Naive thymus-derived CD4-positive, alpha-beta T cell (primary cell): Measurements from ENCODE around the gene ACACA. TPM values are rescaled to one million over a fixed set of nuclear protein-coding genes. Genes with fewer than 3 reads are reported as not detected.

Source experiments
- ATAC-seq: fragments of 150-1000 bp; cut with Tn5 transposase; 2 replicates; pipeline ENCODE4 v1.10.0; 2021; ENCODE audit warnings: mild to moderate bottlenecking, moderate library complexity
- CTCF ChIA-PET: fragments of 350-600 bp; sonication (Branson Sonifier 250); formaldehyde crosslinking; loops from one replicate; lab custom pipeline; 2021; ENCODE audit warnings: antibody characterized with exemption; lab: Charles Lee
- POLR2A ChIA-PET: fragments of 350-600 bp; sonication (Branson Sonifier 250); formaldehyde crosslinking; loops from one replicate; lab custom pipeline; 2021; ENCODE audit warnings: antibody characterized with exemption, inconsistent platforms; lab: Charles Lee
- DNase-seq, 9 donors: peaks; one replicate each; pipeline versions ENCODE4 v3.0.0 to v3.0.0-alpha.2; 2020 to 2022; ENCODE audit warnings: mixed read lengths in 1 of 9
- H3K27ac ChIP-seq: one replicate; pipeline ENCODE4 v1.7.0; 2013; ENCODE audit warnings: mild to moderate bottlenecking, low read depth, low read length, moderate library complexity
- H3K27me3 ChIP-seq, 2 donors: one replicate each; pipeline ENCODE4 v1.7.0; 2013; ENCODE audit warnings: low read length in 2 of 2, mild to moderate bottlenecking in 2 of 2, moderate library complexity in 2 of 2; ENCODE audit not compliant: control insufficient read depth in 2 of 2, insufficient read depth in 2 of 2
- H3K36me3 ChIP-seq, 3 experiments: 1 replicate in 2 of 3; 2 replicates in 1 of 3; pipeline ENCODE4 v1.7.0; 2013; ENCODE audit warnings: low read length in 3 of 3, mild to moderate bottlenecking in 3 of 3, moderate library complexity in 1 of 3; ENCODE audit not compliant: insufficient read depth in 3 of 3, control insufficient read depth in 2 of 3
- H3K4me1 ChIP-seq, 2 donors: one replicate each; pipeline ENCODE4 v1.7.0; 2013; ENCODE audit warnings: low read length in 2 of 2, mild to moderate bottlenecking in 2 of 2, moderate library complexity in 1 of 2; ENCODE audit not compliant: control insufficient read depth in 2 of 2, insufficient read depth in 2 of 2
- H3K4me3 ChIP-seq: 2 replicates; pipeline ENCODE4 v1.7.0; 2013; ENCODE audit warnings: mild to moderate bottlenecking, low read length
- H3K9me3 ChIP-seq, 3 experiments: 1 replicate in 2 of 3; 2 replicates in 1 of 3; pipeline ENCODE4 v1.7.0; 2013; ENCODE audit warnings: low read length in 3 of 3; ENCODE audit not compliant: control insufficient read depth in 2 of 3
- H3K27ac Mint-ChIP-seq, 9 donors: one replicate each; pipeline ENCODE4 v1.8.0; 2020 to 2022; ENCODE audit warnings: mixed read lengths in 9 of 9, mild to moderate bottlenecking in 8 of 9, moderate library complexity in 5 of 9, inconsistent platforms in 2 of 9
- H3K27me3 Mint-ChIP-seq, 5 donors: one replicate each; pipeline ENCODE4 v1.8.0; 2021 to 2022; ENCODE audit warnings: mixed read lengths in 5 of 5, mild to moderate bottlenecking in 1 of 5
- H3K36me3 Mint-ChIP-seq, 5 donors: one replicate each; pipeline ENCODE4 v1.8.0; 2020 to 2022; ENCODE audit warnings: mixed read lengths in 5 of 5, mild to moderate bottlenecking in 3 of 5, inconsistent platforms in 1 of 5
- H3K4me1 Mint-ChIP-seq, 7 donors: one replicate each; pipeline ENCODE4 v1.8.0; 2020 to 2022; ENCODE audit warnings: mixed read lengths in 7 of 7, mild to moderate bottlenecking in 3 of 7, inconsistent platforms in 1 of 7
- H3K4me3 Mint-ChIP-seq, 10 donors: one replicate each; pipeline ENCODE4 v1.8.0; 2020 to 2022; ENCODE audit warnings: mild to moderate bottlenecking in 10 of 10, mixed read lengths in 10 of 10, moderate library complexity in 6 of 10, inconsistent platforms in 2 of 10
- H3K9me3 Mint-ChIP-seq, 11 donors: one replicate each; pipeline ENCODE4 v1.8.0; 2020 to 2022; ENCODE audit warnings: mixed read lengths in 11 of 11, mild to moderate bottlenecking in 4 of 11, inconsistent platforms in 1 of 11, moderate library complexity in 1 of 11
- intact Hi-C, 2 donors: fragments of 100-400 bp; cut with micrococcal nuclease; formaldehyde crosslinking; loops; one replicate each; pipeline ENCODE4 v1.15.1; 2023
- polyA plus RNA-seq, 2 donors: library from polyadenylated mRNA; unstranded; fragments of 300-500 nt; fragmentation: Illumina TruSeq; gene quantifications; one replicate each; pipeline ENCODE4 v1.2.3, GENCODE V29; 2021
- total RNA-seq, 6 experiments: library from RNA in 5 of 6; stranded (reverse) in 5 of 6; gene quantifications; 1 replicate in 5 of 6; 2 replicates in 1 of 6; pipeline ENCODE4 v1.2.3 and lab custom pipeline; 2021 to 2026

ACACA gene
- total and polyA plus RNA-seq, 7 experiments from 2014 or later = 6.1 to 47.0 (median 14.5) TPM

GRCh38 chr17:37180376-37180775 lies 226.3 kb downstream of the ACACA start:
- Mint-ChIP-seq H3K4me3 (no peak overlapping the region), H3K27me3 (no peaks in the 10 kb centered on the region), H3K4me1 (no peaks in the 10 kb centered on the region), H3K9me3 (no peaks in the 10 kb centered on the region), H3K27ac (no peak overlapping the region), H3K36me3 (peaks cover 10 to 60% (median 33%) of the 10 kb centered on the region in 5 donors)
- DNase-seq (no peak), ATAC-seq (no peak)
- ChIA-PET POLR2A (no interaction called here), CTCF (no interaction called here)
- Histone ChIP-seq H3K36me3 (peaks cover 0 to 10% (median 0%) of the 10 kb centered on the region in 3 experiments), H3K4me1 (no peaks in the 10 kb centered on the region), H3K9me3 (no peaks in the 10 kb centered on the region), H3K4me3 (no peak overlapping the region), H3K27ac (no peak overlapping the region), H3K27me3 (no peaks in the 10 kb centered on the region)
- intact Hi-C loops = no loop called here

- ATAC-seq = no peak
- H3K27me3 Mint-ChIP-seq = no peaks in the 10 kb centered on the region
- peaks cover 0 to 10% (median 0%) of the 10 kb centered on the region in 3 experiments for H3K36me3 ChIP-seq
- no peak overlapping the region for H3K4me3 ChIP-seq
- ChIA-PET POLR2A (no interaction called here), CTCF (no interaction called here)
- peaks cover 10 to 64% (median 33%) of the 10 kb centered on the region in 5 donors for H3K36me3 Mint-ChIP-seq
- intact Hi-C loops = no loop called here
- no peak overlapping the region for H3K27ac ChIP-seq
- no peaks in the 10 kb centered on the region for H3K9me3 Mint-ChIP-seq
- H3K4me3 Mint-ChIP-seq = no peak overlapping the region
- DNase-seq = no peak
- H3K4me1 ChIP-seq = no peaks in the 10 kb centered on the region
- H3K27ac Mint-ChIP-seq = no peak overlapping the region
- no peaks in the 10 kb centered on the region for H3K27me3 ChIP-seq
- no peaks in the 10 kb centered on the region for H3K4me1 Mint-ChIP-seq
- H3K9me3 ChIP-seq = no peaks in the 10 kb centered on the region
These were observed 226.7 kb downstream of the ACACA start for GRCh38 chr17:37179893-37180292.

- no peaks in the 10 kb centered on the region for H3K4me1 Mint-ChIP-seq
- Histone ChIP-seq H3K36me3 (peaks cover 0 to 10% (median 0%) of the 10 kb centered on the region in 3 experiments), H3K4me3 (no peak overlapping the region), H3K27ac (no peak overlapping the region), H3K4me1 (no peaks in the 10 kb centered on the region), H3K27me3 (no peaks in the 10 kb centered on the region), H3K9me3 (no peaks in the 10 kb centered on the region)
- no peak overlapping the region for H3K27ac Mint-ChIP-seq
- intact Hi-C loops = no loop called here
- CTCF ChIA-PET = no interaction called here
- no peaks in the 10 kb centered on the region for H3K27me3 Mint-ChIP-seq
- ATAC-seq = no peak
- no peak for DNase-seq
- no peak overlapping the region for H3K4me3 Mint-ChIP-seq
- POLR2A ChIA-PET = interaction anchor here (0.6 kb wide), 1 partner anchor 395 kb away, joined by 4 read pairs; no protein-coding TSS in a partner anchor
- no peaks in the 10 kb centered on the region for H3K9me3 Mint-ChIP-seq
- peaks cover 8 to 60% (median 28%) of the 10 kb centered on the region in 5 donors for H3K36me3 Mint-ChIP-seq
These were observed 229.3 kb downstream of the ACACA start for GRCh38 chr17:37177254-37177870.

- Mint-ChIP-seq H3K27me3 (no peaks in the 10 kb centered on the region), H3K27ac (no peak overlapping the region), H3K4me3 (no peak overlapping the region), H3K9me3 (no peaks in the 10 kb centered on the region), H3K36me3 (peaks cover 8 to 63% (median 28%) of the 10 kb centered on the region in 5 donors), H3K4me1 (peaks cover 0 to 1% (median 0%) of the 10 kb centered on the region in 7 donors)
- Histone ChIP-seq H3K4me1 (no peaks in the 10 kb centered on the region), H3K27me3 (no peaks in the 10 kb centered on the region), H3K36me3 (peaks cover 0 to 10% (median 0%) of the 10 kb centered on the region in 3 experiments), H3K27ac (no peak overlapping the region), H3K4me3 (no peak overlapping the region), H3K9me3 (no peaks in the 10 kb centered on the region)
- DNase-seq = no peak
- POLR2A ChIA-PET = no interaction called here
- CTCF ChIA-PET = no interaction called here
- intact Hi-C loops = no loop called here
- ATAC-seq = no peak
These were observed 229.9 kb downstream of the ACACA start for GRCh38 chr17:37176723-37177122.

- Mint-ChIP-seq H3K27ac (no peak overlapping the region), H3K9me3 (no peaks in the 10 kb centered on the region), H3K27me3 (no peaks in the 10 kb centered on the region), H3K36me3 (peaks cover 7 to 53% (median 17%) of the 10 kb centered on the region in 5 donors), H3K4me1 (peaks cover 0 to 1% (median 0%) of the 10 kb centered on the region in 7 donors), H3K4me3 (no peak overlapping the region)
- peaks cover 0 to 10% (median 0%) of the 10 kb centered on the region in 3 experiments for H3K36me3 ChIP-seq
- intact Hi-C loops = no loop called here
- ChIA-PET CTCF (no interaction called here), POLR2A (no interaction called here)
- no peak for ATAC-seq
- no peaks in the 10 kb centered on the region for H3K27me3 ChIP-seq
- no peak overlapping the region for H3K27ac ChIP-seq
- H3K4me1 ChIP-seq = no peaks in the 10 kb centered on the region
- no peak overlapping the region for H3K4me3 ChIP-seq
- DNase-seq = no peak
- no peaks in the 10 kb centered on the region for H3K9me3 ChIP-seq
These were observed 232.4 kb downstream of the ACACA start for GRCh38 chr17:37174205-37174604.

GRCh38 chr17:37170881-37171425 lies 235.7 kb downstream of the ACACA start:
- no peaks in the 10 kb centered on the region for H3K4me1 ChIP-seq
- Mint-ChIP-seq H3K4me3 (no peak overlapping the region), H3K36me3 (peaks cover 0 to 23% (median 3%) of the 10 kb centered on the region in 5 donors), H3K4me1 (peaks cover 0 to 1% (median 0%) of the 10 kb centered on the region in 7 donors), H3K27ac (no peak overlapping the region), H3K9me3 (no peaks in the 10 kb centered on the region), H3K27me3 (no peaks in the 10 kb centered on the region)
- ChIA-PET CTCF (no interaction called here), POLR2A (no interaction called here)
- ATAC-seq (no peak), DNase-seq (no peak)
- H3K9me3 ChIP-seq = no peaks in the 10 kb centered on the region
- H3K27me3 ChIP-seq = no peaks in the 10 kb centered on the region
- intact Hi-C loops = no loop called here
- no peak overlapping the region for H3K27ac ChIP-seq
- H3K36me3 ChIP-seq = no peaks in the 10 kb centered on the region
- H3K4me3 ChIP-seq = no peak overlapping the region
